Thymus (tissue), 11 donors: ENCODE measurements around the gene TSPAN9. TPM values are rescaled to one million over a fixed set of nuclear protein-coding genes. Genes with fewer than 3 reads are reported as not detected.
A peak's percentile ranks its signal among the peaks of the same experiment; 100 is the strongest.

ENCODE experiments used
- DNase-seq, 9 donors: peaks; one replicate each; pipeline ENCODE4 v3.0.0-alpha.2; 2013; ENCODE audit warnings: low spot score in 9 of 9, low read depth in 6 of 9, missing footprints in 1 of 9
- H3K27ac ChIP-seq, 2 donors: one replicate each; pipeline ENCODE4 v1.5.1; 2013; ENCODE audit warnings: control low read depth in 1 of 2, low read depth in 1 of 2, low read length in 1 of 2, mild to moderate bottlenecking in 1 of 2, moderate library complexity in 1 of 2
- H3K27me3 ChIP-seq, 2 donors: one replicate each; pipeline ENCODE4 v1.5.1; 2013; ENCODE audit warnings: low read length in 1 of 2; ENCODE audit not compliant: control insufficient read depth in 2 of 2, insufficient read depth in 1 of 2
- H3K36me3 ChIP-seq, 2 donors: one replicate each; pipeline ENCODE4 v1.5.1; 2013; ENCODE audit warnings: low read length in 1 of 2, mild to moderate bottlenecking in 1 of 2, moderate library complexity in 1 of 2; ENCODE audit not compliant: control insufficient read depth in 2 of 2, insufficient read depth in 2 of 2
- H3K4me1 ChIP-seq, 2 donors: one replicate each; pipeline ENCODE4 v1.5.1; 2013; ENCODE audit warnings: low read length in 2 of 2; ENCODE audit not compliant: control insufficient read depth in 2 of 2, insufficient read depth in 2 of 2
- H3K4me3 ChIP-seq, 2 donors: one replicate each; pipeline ENCODE4 v1.5.1; 2013; ENCODE audit warnings: low read length in 2 of 2, control low read depth in 1 of 2, mild to moderate bottlenecking in 1 of 2
- H3K9me3 ChIP-seq, 2 donors: one replicate each; pipeline ENCODE4 v1.5.1; 2013; ENCODE audit warnings: low read length in 1 of 2, mild to moderate bottlenecking in 1 of 2; ENCODE audit not compliant: control insufficient read depth in 2 of 2, insufficient read depth in 1 of 2
- WGBS: extraction: QIAGEN DNeasy Blood & Tissue Kit; methylation state at CpG from one replicate; pipeline ENCODE4 v1.1.7; 2013; 5-methylcytosine and 5-hydroxymethylcytosine counted together
- polyA plus RNA-seq: library from polyadenylated mRNA; stranded (reverse); fragments of 200-250 nt; gene quantifications from one replicate; pipeline ENCODE4 v1.2.3, GENCODE V29; 2013
- total RNA-seq: library from RNA; stranded (reverse); fragments of 120-200 nt; gene quantifications from one replicate; pipeline ENCODE4 v1.2.4, GENCODE V29; 2013
- donor health status: healthy.

The TSPAN9 gene
- total and polyA plus RNA-seq, 2 donors, result 4.9 to 10.2 TPM

- WGBS, result 79% methylated on average over 21 of the region's 21 CpGs
- DNase-seq, result no peak
- peaks cover 0 to 2% of the 10 kb centered on the region in 2 donors for H3K27me3 ChIP-seq
- H3K4me1 ChIP-seq, result peaks cover 0 to 20% of the 10 kb centered on the region in 2 donors
- peaks cover 0 to 2% of the 10 kb centered on the region in 2 donors for H3K9me3 ChIP-seq
- H3K4me3 ChIP-seq, result no peak overlapping the region
- no peaks in the 10 kb centered on the region for H3K36me3 ChIP-seq
- H3K27ac ChIP-seq, result no peak overlapping the region
Measured at GRCh38 chr12:3220382-3221321, 143.5 kb downstream of the TSPAN9 start.

GRCh38 chr12:3222306-3222705 lies 145.1 kb downstream of the TSPAN9 start:
- peaks cover 0 to 29% of the 10 kb centered on the region in 2 donors for H3K4me1 ChIP-seq
- H3K27ac ChIP-seq, result no peak overlapping the region
- peaks cover 0 to 2% of the 10 kb centered on the region in 2 donors for H3K27me3 ChIP-seq
- H3K36me3 ChIP-seq, result no peaks in the 10 kb centered on the region
- no peak overlapping the region for H3K4me3 ChIP-seq
- H3K9me3 ChIP-seq, result peaks cover 0 to 2% of the 10 kb centered on the region in 2 donors
- DNase-seq, result no peak
- WGBS, result 89% methylated on average over 6 of the region's 6 CpGs

- peaks cover 0 to 27% of the 10 kb centered on the region in 2 donors for H3K4me1 ChIP-seq
Measured at GRCh38 chr12:3222979-3223378, 145.8 kb downstream of the TSPAN9 start.

GRCh38 chr12:3223601-3224529 lies 146.7 kb downstream of the TSPAN9 start:
- 92% methylated on average over 18 of the region's 18 CpGs for WGBS
- DNase-seq, result no peak
- H3K27me3 ChIP-seq, result peaks cover 0 to 2% of the 10 kb centered on the region in 2 donors
- H3K4me3 ChIP-seq, result no peak overlapping the region
- H3K4me1 ChIP-seq, result peaks cover 0 to 24% of the 10 kb centered on the region in 2 donors
- no peaks in the 10 kb centered on the region for H3K36me3 ChIP-seq
- no peak overlapping the region for H3K27ac ChIP-seq
- peaks cover 0 to 8% of the 10 kb centered on the region in 2 donors for H3K9me3 ChIP-seq

More at GRCh38 chr12:3222979-3223378, 145.8 kb downstream of the TSPAN9 start:
- Histone ChIP-seq H3K27ac (no peak overlapping the region), H3K4me3 (no peak overlapping the region), H3K9me3 (peaks cover 0 to 2% of the 10 kb centered on the region in 2 donors), H3K36me3 (no peaks in the 10 kb centered on the region), H3K27me3 (peaks cover 0 to 2% of the 10 kb centered on the region in 2 donors)
- no peak for DNase-seq
- WGBS, result 86% methylated on average over 15 of the region's 15 CpGs

GRCh38 chr12:3224530-3224903 lies 147.3 kb downstream of the TSPAN9 start:
- peaks cover 0 to 2% of the 10 kb centered on the region in 2 donors for H3K27me3 ChIP-seq
- H3K4me3 ChIP-seq, result no peak overlapping the region
- H3K4me1 ChIP-seq, result peaks cover 0 to 26% of the 10 kb centered on the region in 2 donors
- H3K9me3 ChIP-seq, result peaks cover 0 to 11% of the 10 kb centered on the region in 2 donors
- H3K27ac ChIP-seq, result no peak overlapping the region
- no peaks in the 10 kb centered on the region for H3K36me3 ChIP-seq
- 77% methylated on average over 19 of the region's 19 CpGs for WGBS
- DNase-seq, result no peak

GRCh38 chr12:3225154-3225795 lies 148.1 kb downstream of the TSPAN9 start:
- peaks cover 0 to 33% of the 10 kb centered on the region in 2 donors for H3K4me1 ChIP-seq
- no peaks in the 10 kb centered on the region for H3K36me3 ChIP-seq
- H3K27ac ChIP-seq, result peak overlapping the region in 1 of 2 donors; percentile 26
- WGBS, result 55% methylated on average over 20 of the region's 20 CpGs
- H3K4me3 ChIP-seq, result no peak overlapping the region
- no peak for DNase-seq
- peaks cover 0 to 10% of the 10 kb centered on the region in 2 donors for H3K9me3 ChIP-seq
- peaks cover 0 to 2% of the 10 kb centered on the region in 2 donors for H3K27me3 ChIP-seq

- Histone ChIP-seq H3K27ac (no peak overlapping the region), H3K36me3 (no peaks in the 10 kb centered on the region), H3K9me3 (peaks cover 0 to 9% of the 10 kb centered on the region in 2 donors), H3K27me3 (peaks cover 0 to 2% of the 10 kb centered on the region in 2 donors), H3K4me1 (peaks cover 0 to 33% of the 10 kb centered on the region in 2 donors), H3K4me3 (no peak overlapping the region)
- 66% methylated on average over 3 of the region's 3 CpGs for WGBS
- DNase-seq, result no peak
Measured at GRCh38 chr12:3225796-3226180, 148.6 kb downstream of the TSPAN9 start.

GRCh38 chr12:3226264-3226663 lies 149.1 kb downstream of the TSPAN9 start:
- H3K9me3 ChIP-seq, result peaks cover 0 to 9% of the 10 kb centered on the region in 2 donors
- WGBS, result 95% methylated on average over 3 of the region's 3 CpGs
- peaks cover 0 to 33% of the 10 kb centered on the region in 2 donors for H3K4me1 ChIP-seq
- no peak overlapping the region for H3K4me3 ChIP-seq
- H3K36me3 ChIP-seq, result no peaks in the 10 kb centered on the region
- H3K27ac ChIP-seq, result no peak overlapping the region
- no peak for DNase-seq
- H3K27me3 ChIP-seq, result peaks cover 0 to 2% of the 10 kb centered on the region in 2 donors
